ENCODE data around the gene ANKRD16.

DNA sequence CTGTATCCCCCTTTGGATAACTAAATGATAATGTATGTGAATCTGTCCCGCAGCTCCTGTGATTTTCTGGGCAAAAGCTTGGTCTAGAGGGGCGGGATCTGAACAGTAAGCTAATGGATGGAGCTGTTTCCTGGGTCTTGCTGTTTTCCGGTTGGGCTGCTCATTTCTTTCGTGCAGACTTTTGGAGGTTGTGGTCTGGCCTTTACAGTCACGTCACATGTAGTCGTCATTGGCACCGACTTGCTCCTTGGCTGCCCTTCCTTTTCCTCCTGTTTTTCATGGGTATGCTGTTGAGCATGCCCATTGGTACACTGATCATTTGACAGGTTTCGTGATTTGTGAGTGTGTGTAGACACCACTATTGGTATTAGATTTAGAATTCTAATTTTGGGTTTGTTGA is 2.3 kb upstream of the ANKRD16 start:
- TF ChIP-seq, protein P1, sequence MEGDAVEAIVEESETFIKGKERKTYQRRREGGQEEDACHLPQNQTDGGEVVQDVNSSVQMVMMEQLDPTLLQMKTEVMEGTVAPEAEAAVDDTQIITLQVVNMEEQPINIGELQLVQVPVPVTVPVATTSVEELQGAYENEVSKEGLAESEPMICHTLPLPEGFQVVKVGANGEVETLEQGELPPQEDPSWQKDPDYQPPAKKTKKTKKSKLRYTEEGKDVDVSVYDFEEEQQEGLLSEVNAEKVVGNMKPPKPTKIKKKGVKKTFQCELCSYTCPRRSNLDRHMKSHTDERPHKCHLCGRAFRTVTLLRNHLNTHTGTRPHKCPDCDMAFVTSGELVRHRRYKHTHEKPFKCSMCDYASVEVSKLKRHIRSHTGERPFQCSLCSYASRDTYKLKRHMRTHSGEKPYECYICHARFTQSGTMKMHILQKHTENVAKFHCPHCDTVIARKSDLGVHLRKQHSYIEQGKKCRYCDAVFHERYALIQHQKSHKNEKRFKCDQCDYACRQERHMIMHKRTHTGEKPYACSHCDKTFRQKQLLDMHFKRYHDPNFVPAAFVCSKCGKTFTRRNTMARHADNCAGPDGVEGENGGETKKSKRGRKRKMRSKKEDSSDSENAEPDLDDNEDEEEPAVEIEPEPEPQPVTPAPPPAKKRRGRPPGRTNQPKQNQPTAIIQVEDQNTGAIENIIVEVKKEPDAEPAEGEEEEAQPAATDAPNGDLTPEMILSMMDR (conservative IDR thresholded peaks at IDR 0.05; ENCODE audit: low read depth in 2 of 2), result no peak
- no peak for TF ChIP-seq EZH2 (IDR thresholded peaks at IDR 0.05; ENCODE audit: low read depth, unreplicated experiment)
- TF ChIP-seq, protein P2, sequence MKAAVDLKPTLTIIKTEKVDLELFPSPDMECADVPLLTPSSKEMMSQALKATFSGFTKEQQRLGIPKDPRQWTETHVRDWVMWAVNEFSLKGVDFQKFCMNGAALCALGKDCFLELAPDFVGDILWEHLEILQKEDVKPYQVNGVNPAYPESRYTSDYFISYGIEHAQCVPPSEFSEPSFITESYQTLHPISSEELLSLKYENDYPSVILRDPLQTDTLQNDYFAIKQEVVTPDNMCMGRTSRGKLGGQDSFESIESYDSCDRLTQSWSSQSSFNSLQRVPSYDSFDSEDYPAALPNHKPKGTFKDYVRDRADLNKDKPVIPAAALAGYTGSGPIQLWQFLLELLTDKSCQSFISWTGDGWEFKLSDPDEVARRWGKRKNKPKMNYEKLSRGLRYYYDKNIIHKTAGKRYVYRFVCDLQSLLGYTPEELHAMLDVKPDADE (IDR thresholded peaks at IDR 0.05), result no peak
- TF ChIP-seq REST (IDR thresholded peaks at IDR 0.05; ENCODE audit: unreplicated experiment), result no peak
- TF ChIP-seq CREB1 (CRISPR knock-in tag; IDR thresholded peaks at IDR 0.05; ENCODE audit: low read depth), result no peak
- no peak for TF ChIP-seq ZNF114 (CRISPR knock-in tag; IDR thresholded peaks at IDR 0.05)
- no peak for TF ChIP-seq JUNB (IDR thresholded peaks at IDR 0.05; ENCODE audit: unreplicated experiment)

Data from GM23338 (cell line).